Karpas-422 (cell line): ENCODE measurements around the gene ADRA2B. TPM values are rescaled to one million over a fixed set of nuclear protein-coding genes. Genes with fewer than 3 reads are reported as not detected.

Source experiments
- DNase-seq: peaks from one replicate; pipeline ENCODE4 v3.0.0-alpha.2; 2015
- H2AFZ ChIP-seq: fragments of 200-600 bp; sonication (generic); 2 replicates; pipeline ENCODE4 v1.6.1; 2014; ENCODE audit warnings: antibody characterized with exemption, low read length, mixed read lengths
- H3K27ac ChIP-seq: fragments of 200-600 bp; sonication (generic); 2 replicates; pipeline ENCODE4 v1.5.1; 2014; ENCODE audit warnings: mild to moderate bottlenecking, low read length, moderate library complexity
- H3K27me3 ChIP-seq: fragments of 200-600 bp; sonication (generic); 2 replicates; pipeline ENCODE4 v1.6.1; 2014; ENCODE audit warnings: low read length, mixed read lengths
- H3K36me3 ChIP-seq: fragments of 200-600 bp; sonication (generic); 2 replicates; pipeline ENCODE4 v1.6.1; 2014; ENCODE audit warnings: low read length, mixed read lengths; ENCODE audit not compliant: insufficient read depth
- H3K4me1 ChIP-seq: fragments of 200-600 bp; sonication (generic); 2 replicates; pipeline ENCODE4 v1.6.1; 2014; ENCODE audit warnings: mild to moderate bottlenecking, low read length, mixed read lengths
- H3K4me2 ChIP-seq: fragments of 200-600 bp; sonication (generic); 2 replicates; pipeline ENCODE4 v1.6.1; 2014; ENCODE audit warnings: low read length, low read depth, mild to moderate bottlenecking; ENCODE audit not compliant: poor library complexity, severe bottlenecking
- H3K4me3 ChIP-seq: fragments of 200-600 bp; sonication (generic); 2 replicates; pipeline ENCODE4 v1.5.1; 2014; ENCODE audit warnings: mild to moderate bottlenecking, antibody characterized with exemption, low read length, mixed read lengths
- H3K79me2 ChIP-seq: fragments of 200-600 bp; sonication (generic); 2 replicates; pipeline ENCODE4 v1.6.1; 2014; ENCODE audit warnings: mild to moderate bottlenecking, low read length, mixed read lengths
- H3K9ac ChIP-seq: fragments of 200-600 bp; sonication (generic); 2 replicates; pipeline ENCODE4 v1.6.0; 2014; ENCODE audit warnings: low read length
- H3K9me2 ChIP-seq: fragments of 200-600 bp; sonication (generic), shearing (Covaris generic); replicated peaks from 2 replicates; pipeline ENCODE4 v1.6.0; 2014; ENCODE audit warnings: mild to moderate bottlenecking, low read length, moderate library complexity; ENCODE audit not compliant: insufficient read depth
- H3K9me3 ChIP-seq: fragments of 300-700, 200-600 bp; sonication (generic); 2 replicates; pipeline ENCODE4 v1.6.1; 2014; ENCODE audit warnings: low read length, mixed read lengths
- H4K20me1 ChIP-seq: fragments of 200-600 bp; sonication (generic); 2 replicates; pipeline ENCODE4 v1.6.1; 2014; ENCODE audit warnings: mild to moderate bottlenecking, antibody characterized with exemption, low read length, low read depth; ENCODE audit not compliant: insufficient read depth
- total RNA-seq: library from RNA; depleted of rRNA; stranded (reverse); fragments of >200 nt; shearing (Covaris generic); gene quantifications from 2 replicates; pipeline ENCODE4 v1.2.3, GENCODE V29; 2014; ENCODE audit warnings: low replicate concordance

ADRA2B gene
- total RNA-seq, 1 experiment from 2014 or later: not detected

DNA sequence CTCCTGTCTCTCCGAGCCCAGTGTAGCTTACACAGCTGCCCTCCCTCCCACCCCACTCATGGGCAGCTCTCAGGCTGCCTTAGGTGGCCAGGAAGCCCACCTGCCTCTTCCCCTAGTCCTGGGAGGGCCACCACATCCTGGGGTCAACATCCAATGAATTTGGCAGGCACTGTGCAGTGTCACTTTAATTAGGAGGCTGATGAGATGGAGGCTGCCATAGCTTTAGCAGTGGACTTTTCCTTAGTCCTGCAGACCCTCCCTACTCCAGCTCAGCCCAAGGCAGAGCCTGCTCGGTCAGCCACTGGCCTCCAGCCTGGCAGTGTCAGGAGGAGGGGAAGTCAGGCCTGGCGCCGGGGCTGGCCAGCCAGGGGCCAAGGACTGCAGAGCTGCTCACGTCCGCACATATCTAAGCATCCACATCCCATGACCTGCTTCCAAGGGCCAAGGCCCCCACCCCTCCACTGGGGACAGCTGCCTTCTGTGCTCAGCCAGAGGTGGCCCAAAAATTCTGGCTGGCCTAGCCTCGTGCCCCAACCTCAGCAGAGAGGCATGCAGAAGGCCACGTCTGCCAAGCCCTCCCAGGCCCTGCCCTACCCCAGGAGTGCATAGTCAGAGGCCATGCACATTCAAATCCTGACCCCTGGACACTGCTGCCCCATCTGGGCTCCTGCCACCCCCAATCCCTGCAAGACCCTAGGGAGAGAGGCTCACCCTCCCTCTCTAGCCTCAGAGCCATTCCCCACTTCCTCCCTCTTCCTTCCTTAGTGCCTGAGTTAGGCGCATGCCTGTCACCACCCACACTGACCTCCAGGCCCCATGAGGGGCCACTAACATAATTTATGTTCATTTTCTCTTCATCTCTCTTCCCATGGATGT is 33.1 kb downstream of the ADRA2B start:
- Histone ChIP-seq H3K9me2 (no peaks in the 10 kb centered on the region), H3K4me1 (peaks cover 48% of the 10 kb centered on the region), H3K36me3 (no peaks in the 10 kb centered on the region), H3K4me3 (no peak overlapping the region), H3K9ac (no peak overlapping the region), H3K27me3 (no peaks in the 10 kb centered on the region), H3K9me3 (no peaks in the 10 kb centered on the region), H3K79me2 (no peaks in the 10 kb centered on the region), H3K27ac (no peak overlapping the region), H2AFZ (no peak overlapping the region), H4K20me1 (no peaks in the 10 kb centered on the region), H3K4me2 (no peak overlapping the region)
- DNase-seq: no peak

- no peak for DNase-seq
- H3K9ac ChIP-seq: no peak overlapping the region
- no peak overlapping the region for H3K4me3 ChIP-seq
- no peaks in the 10 kb centered on the region for H3K9me2 ChIP-seq
- H4K20me1 ChIP-seq: no peaks in the 10 kb centered on the region
- no peak overlapping the region for H3K4me2 ChIP-seq
- H3K79me2 ChIP-seq: no peaks in the 10 kb centered on the region
- no peaks in the 10 kb centered on the region for H3K27me3 ChIP-seq
- H3K4me1 ChIP-seq: peaks cover 40% of the 10 kb centered on the region
- no peaks in the 10 kb centered on the region for H3K9me3 ChIP-seq
- H2AFZ ChIP-seq: no peak overlapping the region
- H3K36me3 ChIP-seq: no peaks in the 10 kb centered on the region
- H3K27ac ChIP-seq: no peak overlapping the region
Observed at GRCh38 chr2:96082211-96083063, 33.9 kb downstream of the ADRA2B start.

DNA sequence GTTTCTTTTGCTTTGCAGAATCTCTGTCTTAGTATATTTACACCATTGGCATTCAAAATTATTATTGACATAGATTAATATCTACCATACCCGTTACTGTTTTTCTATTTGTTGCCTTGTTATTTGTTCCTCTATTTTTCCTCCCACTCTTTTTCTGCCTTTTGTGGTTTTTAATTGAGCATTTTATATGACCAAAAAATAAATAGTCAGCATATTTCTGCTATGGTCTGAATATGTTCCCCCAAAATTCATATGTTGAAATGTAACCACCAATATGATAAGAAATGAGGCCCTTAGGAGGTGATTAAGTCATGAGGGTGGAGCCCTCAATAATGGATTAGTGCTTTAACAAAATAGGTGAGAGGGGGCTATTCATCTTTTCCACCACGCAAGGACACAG is 35.3 kb downstream of the ADRA2B start:
- DNase-seq: no peak
- Histone ChIP-seq H3K4me1 (peaks cover 28% of the 10 kb centered on the region), H3K9me3 (no peaks in the 10 kb centered on the region), H3K4me2 (no peak overlapping the region), H3K36me3 (no peaks in the 10 kb centered on the region), H3K9ac (no peak overlapping the region), H4K20me1 (no peaks in the 10 kb centered on the region), H3K4me3 (no peak overlapping the region), H2AFZ (no peak overlapping the region), H3K27me3 (no peaks in the 10 kb centered on the region), H3K79me2 (no peaks in the 10 kb centered on the region), H3K27ac (no peak overlapping the region), H3K9me2 (no peaks in the 10 kb centered on the region)

DNA sequence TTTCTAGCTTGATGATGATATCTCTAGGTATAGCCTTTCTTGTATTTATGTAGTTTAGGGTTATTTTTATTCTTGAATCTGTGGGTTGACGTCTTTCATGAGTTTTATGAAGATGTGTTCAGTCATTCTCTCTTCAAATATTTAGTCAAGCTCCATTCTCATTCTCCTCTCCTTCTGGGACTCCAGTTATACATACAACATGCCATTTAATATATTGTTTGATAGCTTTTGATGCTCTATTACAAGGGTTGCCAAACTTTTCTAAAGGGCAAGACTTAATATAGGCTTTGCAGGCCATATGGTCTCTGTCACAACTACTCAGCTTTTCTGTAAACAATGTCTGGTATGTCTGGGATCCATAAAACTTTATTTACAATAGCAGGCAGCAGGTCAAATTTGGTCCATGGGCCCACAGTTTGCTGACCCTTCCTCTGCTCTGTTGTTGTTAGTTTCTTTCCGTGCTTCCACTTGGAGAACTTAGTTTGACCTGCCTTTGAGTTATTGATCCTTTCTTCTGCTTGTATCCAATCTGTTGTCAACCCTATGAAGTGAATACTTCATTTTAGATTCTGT is 41.1 kb downstream of the ADRA2B start:
- no peaks in the 10 kb centered on the region for H3K27me3 ChIP-seq
- DNase-seq: no peak
- H2AFZ ChIP-seq: no peak overlapping the region
- no peaks in the 10 kb centered on the region for H3K9me3 ChIP-seq
- no peaks in the 10 kb centered on the region for H3K36me3 ChIP-seq
- H3K9ac ChIP-seq: no peak overlapping the region
- no peaks in the 10 kb centered on the region for H3K4me1 ChIP-seq
- H4K20me1 ChIP-seq: no peaks in the 10 kb centered on the region
- H3K4me3 ChIP-seq: no peak overlapping the region
- H3K27ac ChIP-seq: no peak overlapping the region
- H3K9me2 ChIP-seq: no peaks in the 10 kb centered on the region
- no peaks in the 10 kb centered on the region for H3K79me2 ChIP-seq
- H3K4me2 ChIP-seq: no peak overlapping the region

DNA sequence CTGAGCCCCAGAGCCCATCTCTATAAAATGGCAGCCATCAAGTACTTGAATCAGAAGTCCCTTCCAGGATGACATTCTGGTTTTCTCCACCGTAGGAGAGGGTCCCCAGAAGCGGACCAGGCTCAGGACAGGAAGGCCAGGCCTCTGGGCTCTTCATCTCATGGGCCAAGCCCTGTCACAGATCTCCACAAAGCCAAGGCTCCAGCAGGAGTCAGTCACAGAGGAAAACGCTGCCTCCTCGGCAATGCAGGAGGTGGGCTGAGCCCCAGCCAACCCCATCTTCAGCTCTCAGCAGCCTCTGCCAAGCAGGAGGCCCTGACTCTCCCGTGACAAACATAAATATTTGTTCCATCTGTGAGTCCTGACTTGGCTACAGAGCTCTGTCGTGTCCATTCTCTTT is 42.2 kb downstream of the ADRA2B start:
- Histone ChIP-seq H3K9ac (no peak overlapping the region), H2AFZ (no peak overlapping the region), H3K27ac (no peak overlapping the region), H3K4me3 (no peak overlapping the region), H3K9me2 (no peaks in the 10 kb centered on the region), H3K36me3 (no peaks in the 10 kb centered on the region), H3K9me3 (no peaks in the 10 kb centered on the region), H3K4me2 (no peak overlapping the region), H3K4me1 (no peaks in the 10 kb centered on the region), H3K79me2 (no peaks in the 10 kb centered on the region), H3K27me3 (no peaks in the 10 kb centered on the region), H4K20me1 (no peaks in the 10 kb centered on the region)
- no peak for DNase-seq

- Histone ChIP-seq H3K4me2 (no peak overlapping the region), H3K4me1 (no peaks in the 10 kb centered on the region), H3K4me3 (no peak overlapping the region), H3K36me3 (no peaks in the 10 kb centered on the region), H3K79me2 (no peaks in the 10 kb centered on the region), H3K9me3 (no peaks in the 10 kb centered on the region), H3K27ac (no peak overlapping the region), H4K20me1 (no peaks in the 10 kb centered on the region), H3K27me3 (no peaks in the 10 kb centered on the region), H3K9me2 (no peaks in the 10 kb centered on the region), H2AFZ (no peak overlapping the region), H3K9ac (no peak overlapping the region)
- DNase-seq: no peak
Observed at GRCh38 chr2:96073170-96073775, 43.1 kb downstream of the ADRA2B start.

DNA sequence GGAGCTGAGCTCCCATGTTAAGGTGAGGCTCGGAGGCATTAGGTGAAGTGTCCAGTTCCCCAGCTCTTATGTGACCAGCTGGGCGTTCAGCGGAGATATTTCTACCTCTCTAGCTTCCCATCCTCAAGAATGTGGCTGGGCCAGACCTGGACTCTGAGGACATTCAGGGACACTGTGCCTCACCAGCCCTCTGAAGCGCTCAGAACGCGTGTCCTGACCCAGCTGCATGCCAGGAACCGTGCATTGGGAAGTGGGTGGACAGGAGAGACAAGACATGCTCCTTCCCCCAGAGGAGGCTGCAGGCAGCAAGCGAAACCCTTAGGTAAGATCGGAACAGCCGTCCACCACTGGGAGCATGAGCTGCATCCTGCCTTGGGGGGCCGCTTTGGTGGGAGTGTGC is 43.6 kb downstream of the ADRA2B start:
- H3K9me3 ChIP-seq: no peaks in the 10 kb centered on the region
- H3K79me2 ChIP-seq: no peaks in the 10 kb centered on the region
- no peak overlapping the region for H3K27ac ChIP-seq
- no peaks in the 10 kb centered on the region for H3K36me3 ChIP-seq
- H3K9me2 ChIP-seq: no peaks in the 10 kb centered on the region
- no peaks in the 10 kb centered on the region for H4K20me1 ChIP-seq
- H3K27me3 ChIP-seq: no peaks in the 10 kb centered on the region
- no peak overlapping the region for H3K9ac ChIP-seq
- no peak for DNase-seq
- H3K4me1 ChIP-seq: no peaks in the 10 kb centered on the region
- H3K4me2 ChIP-seq: no peak overlapping the region
- H3K4me3 ChIP-seq: no peak overlapping the region
- no peak overlapping the region for H2AFZ ChIP-seq
